WI38 (cell line): ENCODE measurements around the gene MTMR6.

ENCODE experiments used
- H3K4me3 ChIP-seq: 2 replicates; pipeline ENCODE4 v1.5.1; 2011; ENCODE audit warnings: low read depth, mild to moderate bottlenecking, control low read depth, low read length
- TF ChIP-seq, protein P1 (sequence below): IDR thresholded peaks from 2 replicates; pipeline ENCODE4 v1.5.1; 2012; ENCODE audit warnings: low read depth, mild to moderate bottlenecking, control low read depth, low read length

The MTMR6 gene

DNA sequence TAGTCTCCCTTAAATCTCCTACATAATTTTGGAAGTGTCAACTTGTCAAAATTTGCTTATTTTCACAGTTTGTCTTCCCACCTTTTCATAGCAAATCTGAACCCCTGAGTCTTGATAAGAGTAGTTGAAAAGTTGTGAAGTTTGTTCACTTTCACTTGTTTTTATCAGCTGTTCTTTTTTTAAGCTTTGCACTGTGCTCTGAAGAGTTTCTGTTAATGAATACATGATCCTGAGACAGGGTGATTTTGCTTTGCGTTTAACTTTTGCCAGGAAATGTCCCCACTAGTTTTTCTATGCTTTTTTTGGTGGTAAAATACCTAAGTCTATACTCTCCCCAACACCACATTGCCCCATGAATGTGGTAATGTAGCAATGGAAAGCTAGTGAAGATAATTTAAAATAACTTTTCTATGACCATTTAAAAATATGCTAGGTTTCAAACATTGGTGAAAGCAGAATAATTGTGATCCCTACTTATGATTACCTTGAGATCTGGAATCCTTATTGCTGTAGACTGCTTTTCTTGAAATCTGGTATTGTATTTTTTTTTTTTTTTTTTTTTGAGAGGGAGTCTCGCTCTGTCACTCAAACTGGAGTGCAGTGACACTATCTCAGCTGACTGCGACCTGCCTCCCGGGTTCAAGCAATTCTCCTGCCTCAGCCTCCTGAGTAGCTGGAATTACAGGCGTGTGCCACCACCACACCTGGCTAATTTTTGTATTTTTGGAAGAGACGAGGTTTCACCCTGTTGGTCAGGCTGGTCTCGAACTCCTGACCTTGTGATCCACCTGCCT, 19.6 kb upstream of the MTMR6 start:
- TF ChIP-seq, protein P1, sequence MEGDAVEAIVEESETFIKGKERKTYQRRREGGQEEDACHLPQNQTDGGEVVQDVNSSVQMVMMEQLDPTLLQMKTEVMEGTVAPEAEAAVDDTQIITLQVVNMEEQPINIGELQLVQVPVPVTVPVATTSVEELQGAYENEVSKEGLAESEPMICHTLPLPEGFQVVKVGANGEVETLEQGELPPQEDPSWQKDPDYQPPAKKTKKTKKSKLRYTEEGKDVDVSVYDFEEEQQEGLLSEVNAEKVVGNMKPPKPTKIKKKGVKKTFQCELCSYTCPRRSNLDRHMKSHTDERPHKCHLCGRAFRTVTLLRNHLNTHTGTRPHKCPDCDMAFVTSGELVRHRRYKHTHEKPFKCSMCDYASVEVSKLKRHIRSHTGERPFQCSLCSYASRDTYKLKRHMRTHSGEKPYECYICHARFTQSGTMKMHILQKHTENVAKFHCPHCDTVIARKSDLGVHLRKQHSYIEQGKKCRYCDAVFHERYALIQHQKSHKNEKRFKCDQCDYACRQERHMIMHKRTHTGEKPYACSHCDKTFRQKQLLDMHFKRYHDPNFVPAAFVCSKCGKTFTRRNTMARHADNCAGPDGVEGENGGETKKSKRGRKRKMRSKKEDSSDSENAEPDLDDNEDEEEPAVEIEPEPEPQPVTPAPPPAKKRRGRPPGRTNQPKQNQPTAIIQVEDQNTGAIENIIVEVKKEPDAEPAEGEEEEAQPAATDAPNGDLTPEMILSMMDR, result no peak
- no peak overlapping the region for H3K4me3 ChIP-seq

DNA sequence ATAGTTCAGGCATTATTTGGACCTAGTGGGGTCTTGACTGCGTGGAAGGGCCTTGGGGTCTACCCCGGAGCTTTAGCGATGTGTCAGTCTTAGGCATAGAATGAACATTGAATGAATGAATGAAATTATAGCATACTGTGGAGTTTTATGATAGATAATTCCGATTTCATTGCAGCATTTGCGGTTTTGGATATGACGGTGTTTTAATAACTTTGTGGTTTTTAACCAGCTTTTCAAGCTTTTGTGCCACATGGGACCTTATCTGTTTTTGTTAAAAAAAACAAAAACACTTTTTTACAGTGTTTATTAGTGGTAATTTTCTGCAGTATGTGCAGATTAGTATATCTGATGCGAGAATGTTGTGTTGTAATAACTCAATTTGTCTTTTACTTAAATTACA, 14.8 kb upstream of the MTMR6 start:
- TF ChIP-seq, protein P1, result no peak

GRCh38 chr13:25301347-25302113, 14.2 kb upstream of the MTMR6 start, which contains the start of gene NUP58:
NUP58 (plus strand) TSS chr13:25301625; CDS start chr13:25301774, 149 bp downstream.
- H3K4me3 ChIP-seq, result peak within 1 kb of the TSS; percentile 77
- TF ChIP-seq, protein P1, result no peak

More for the DNA sequence above, 14.8 kb upstream of the MTMR6 start:
- peak overlapping the region; percentile 77 for H3K4me3 ChIP-seq

GRCh38 chr13:25300861-25301346, 13.6 kb upstream of the MTMR6 start:
- H3K4me3 ChIP-seq, result peak overlapping the region; percentile 77
- TF ChIP-seq, protein P1, result no peak

DNA sequence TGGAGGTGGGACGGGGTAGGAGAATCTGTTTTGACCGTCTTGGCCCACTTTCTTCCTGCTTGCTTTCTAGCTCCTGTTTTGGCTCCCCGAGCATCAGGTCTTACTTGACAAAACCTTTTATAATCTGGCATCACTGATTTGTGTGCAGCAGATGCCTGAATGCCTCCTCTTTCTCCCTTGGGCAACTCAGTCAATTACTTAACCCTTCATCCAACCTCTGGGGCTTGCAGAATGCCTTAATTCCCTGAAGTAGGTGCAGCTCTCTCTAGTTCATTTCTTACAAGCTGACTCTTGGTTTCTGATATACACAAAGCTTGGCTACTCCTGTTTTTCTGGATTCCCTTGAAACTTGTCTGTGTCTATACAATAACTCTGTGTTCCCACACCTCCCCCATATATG, 8.4 kb upstream of the MTMR6 start:
- no peak overlapping the region for H3K4me3 ChIP-seq
- TF ChIP-seq, protein P1, result no peak

- no peak overlapping the region for H3K4me3 ChIP-seq
- TF ChIP-seq, protein P1, result no peak
Measured at GRCh38 chr13:25295228-25295627, 7.9 kb upstream of the MTMR6 start.

GRCh38 chr13:25292301-25292700, 5.0 kb upstream of the MTMR6 start:
- no peak overlapping the region for H3K4me3 ChIP-seq
- TF ChIP-seq, protein P1, result no peak
